Skeletal muscle cell (primary cell): ENCODE data around the gene FPR2.

Experiments used
- DNase-seq: peaks from one replicate; pipeline ENCODE4 v3.0.0-alpha.2; 2010; ENCODE audit warnings: low read depth
- H3K4me3 ChIP-seq: 2 replicates; pipeline ENCODE4 v1.5.1; 2011; ENCODE audit warnings: low read depth, mild to moderate bottlenecking, control low read depth, low read length, moderate library complexity

FPR2 gene

DNA sequence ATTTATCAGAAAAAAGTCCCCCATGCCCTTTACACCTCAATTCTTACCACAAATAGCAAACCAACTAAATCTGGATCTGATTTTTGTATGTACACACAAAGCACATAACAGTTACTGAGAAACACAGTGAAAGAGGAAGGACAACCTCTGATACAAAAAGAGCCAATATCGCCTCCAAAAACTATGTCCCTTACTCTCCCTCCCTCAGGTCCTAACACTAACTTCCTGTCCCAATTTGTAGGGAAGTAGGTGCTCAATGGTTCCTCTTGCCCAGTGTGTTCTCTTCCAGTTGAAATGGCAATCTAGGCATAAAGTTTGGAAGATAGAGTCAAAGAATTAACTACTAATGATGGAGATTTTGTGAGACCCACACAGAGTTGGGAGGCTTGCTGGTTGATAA, 18.2 kb downstream of the FPR2 start:
- no peak for DNase-seq
- H3K4me3 ChIP-seq = no peak overlapping the region

DNA sequence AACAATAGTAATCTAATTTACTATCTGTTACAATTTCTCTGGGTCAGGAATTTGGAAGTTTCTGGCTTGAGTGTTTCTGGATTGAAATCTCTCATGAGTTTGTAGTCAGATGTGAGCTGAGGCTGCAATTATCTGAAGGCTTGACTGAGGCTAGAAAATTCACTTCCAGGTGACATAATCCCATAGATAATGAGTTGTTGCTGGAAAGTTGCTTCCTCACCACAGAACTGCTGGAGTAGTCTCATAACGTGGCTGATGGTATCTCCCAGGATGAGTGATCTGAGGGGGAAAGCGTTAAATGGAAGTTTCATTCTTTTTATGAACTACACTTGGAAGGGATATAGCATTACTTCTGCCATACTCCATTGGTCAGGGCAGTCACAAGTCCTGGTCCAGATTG, 18.7 kb downstream of the FPR2 start:
- DNase-seq = no peak

DNA sequence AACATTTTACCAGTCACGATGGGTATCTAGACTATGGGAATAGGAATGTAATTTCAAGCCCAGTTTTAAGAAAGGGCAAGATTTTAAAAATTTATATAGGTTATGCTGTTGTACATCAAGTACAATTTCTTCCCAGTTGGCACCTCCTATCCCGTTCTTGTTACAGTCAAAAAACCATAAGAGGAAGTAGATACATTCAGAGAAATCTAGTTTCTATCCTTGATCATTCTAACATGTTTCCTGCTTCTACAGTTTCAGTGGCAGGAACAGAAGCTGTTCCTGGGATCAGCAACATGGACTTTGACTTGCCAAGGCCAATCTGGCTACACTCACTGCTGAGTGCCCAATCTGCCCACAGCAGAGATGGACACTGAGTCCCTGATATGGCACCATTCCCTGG, 19.3 kb downstream of the FPR2 start:
- no peak overlapping the region for H3K4me3 ChIP-seq
- DNase-seq = no peak

More for the DNA sequence above, 18.7 kb downstream of the FPR2 start:
- H3K4me3 ChIP-seq = no peak overlapping the region

DNA sequence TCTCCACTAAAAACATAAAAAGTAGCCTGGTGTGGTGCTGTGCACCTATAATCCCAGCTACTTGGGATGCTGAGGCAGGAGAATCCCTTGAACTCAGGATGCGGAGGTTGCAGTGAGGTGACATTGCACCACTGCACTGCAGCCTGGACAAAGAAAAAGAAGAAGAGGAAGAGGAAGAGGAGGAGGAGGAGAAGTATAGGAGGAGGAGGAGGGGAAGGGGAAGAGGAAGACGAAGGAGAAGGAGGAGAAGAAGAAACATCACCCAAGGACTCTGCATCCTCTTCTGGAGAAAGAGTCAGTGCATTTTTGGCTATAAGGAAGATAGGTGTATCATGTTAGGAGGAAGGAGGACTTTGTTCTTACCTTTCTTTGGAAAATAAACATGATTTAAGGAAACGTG, 21.0 kb downstream of the FPR2 start:
- no peak for DNase-seq
- no peak overlapping the region for H3K4me3 ChIP-seq

DNA sequence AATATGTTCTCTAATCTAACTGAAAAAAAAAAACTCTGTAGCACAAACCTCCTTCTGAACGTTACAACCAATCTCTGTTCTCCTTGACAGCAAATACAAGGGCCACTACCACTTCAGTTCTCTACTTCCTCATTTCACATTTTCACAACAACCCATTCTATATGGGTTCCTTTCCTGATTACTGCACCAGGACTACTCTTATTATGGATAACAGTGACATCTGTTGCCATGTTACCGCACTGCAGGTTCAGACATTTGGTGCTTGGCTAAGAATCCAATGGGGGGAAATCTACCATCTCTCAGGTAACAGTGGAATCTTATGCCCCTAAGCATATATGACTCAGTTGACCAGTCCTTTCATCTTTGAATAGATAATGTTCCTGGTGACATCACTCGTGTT, 22.4 kb downstream of the FPR2 start:
- no peak for DNase-seq

DNA sequence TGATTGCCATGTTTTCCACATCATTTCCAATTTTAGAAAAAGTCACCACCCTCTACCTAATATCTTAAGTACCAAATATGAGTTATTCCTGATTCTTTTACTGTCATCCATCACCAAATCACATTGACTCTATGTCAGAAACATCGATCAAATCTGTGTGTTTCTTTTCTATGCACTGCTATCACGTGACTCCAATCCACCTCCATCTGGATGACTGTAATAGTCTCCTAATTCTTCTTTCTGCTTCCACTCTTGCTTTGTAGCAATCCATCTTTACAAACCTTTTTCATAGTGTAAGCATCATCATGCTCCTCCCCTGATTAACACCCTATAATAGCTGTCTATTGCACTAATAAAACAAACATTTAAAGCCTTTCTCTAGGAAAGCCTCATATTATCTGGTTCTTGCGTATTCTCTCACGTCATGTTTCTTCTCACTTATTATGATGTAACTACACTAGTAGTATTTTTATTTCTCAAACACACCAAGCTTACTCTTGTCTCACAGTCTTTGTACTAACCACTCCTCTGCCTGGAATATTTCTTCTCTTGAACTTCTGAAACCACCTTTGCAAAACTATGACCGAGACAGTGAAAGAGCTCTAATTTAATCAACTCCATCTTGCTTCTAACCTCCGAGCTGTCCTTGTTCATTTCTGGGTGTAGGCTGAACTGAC, 23.3 kb downstream of the FPR2 start:
- no peak for DNase-seq

More for the DNA sequence above, 22.4 kb downstream of the FPR2 start:
- H3K4me3 ChIP-seq = no peak overlapping the region

DNA sequence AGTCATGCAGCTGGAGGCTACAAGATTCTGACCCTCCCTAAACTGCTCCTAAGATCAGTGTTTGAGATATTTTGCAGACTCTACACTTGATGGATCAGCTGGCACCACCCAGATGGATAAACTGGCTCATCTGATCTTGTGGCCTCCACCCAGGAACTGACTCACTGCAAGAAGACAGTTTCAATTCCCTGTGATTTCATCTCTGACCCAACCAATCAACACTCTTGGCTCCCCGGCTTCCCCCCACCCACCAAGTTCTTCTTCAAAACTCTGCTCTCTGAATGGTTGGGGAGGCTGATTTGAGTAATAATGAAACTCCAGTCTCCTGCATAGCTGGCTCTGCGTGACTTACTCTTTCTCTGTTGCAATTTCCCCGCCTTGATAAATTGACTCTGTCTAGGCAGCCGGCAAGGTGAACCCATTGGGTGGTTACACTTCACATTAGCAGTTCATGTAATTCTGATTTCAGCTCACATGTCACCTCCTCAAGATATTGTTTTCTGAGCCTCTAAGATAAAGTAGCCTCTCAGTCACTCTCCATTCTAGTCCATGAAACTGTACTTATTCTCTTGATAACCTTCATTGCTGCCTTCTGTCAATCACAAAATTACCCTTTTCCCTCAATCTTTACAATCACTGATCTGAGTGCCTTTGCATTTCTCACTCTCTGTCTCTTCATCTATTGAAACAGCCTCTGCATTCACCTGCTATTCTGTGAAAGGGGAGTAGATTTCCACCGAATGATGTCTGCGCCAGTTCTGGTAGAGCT, 24.1 kb downstream of the FPR2 start:
- H3K4me3 ChIP-seq = no peak overlapping the region
- DNase-seq = no peak

More for the DNA sequence above, 23.3 kb downstream of the FPR2 start:
- no peak overlapping the region for H3K4me3 ChIP-seq

DNA sequence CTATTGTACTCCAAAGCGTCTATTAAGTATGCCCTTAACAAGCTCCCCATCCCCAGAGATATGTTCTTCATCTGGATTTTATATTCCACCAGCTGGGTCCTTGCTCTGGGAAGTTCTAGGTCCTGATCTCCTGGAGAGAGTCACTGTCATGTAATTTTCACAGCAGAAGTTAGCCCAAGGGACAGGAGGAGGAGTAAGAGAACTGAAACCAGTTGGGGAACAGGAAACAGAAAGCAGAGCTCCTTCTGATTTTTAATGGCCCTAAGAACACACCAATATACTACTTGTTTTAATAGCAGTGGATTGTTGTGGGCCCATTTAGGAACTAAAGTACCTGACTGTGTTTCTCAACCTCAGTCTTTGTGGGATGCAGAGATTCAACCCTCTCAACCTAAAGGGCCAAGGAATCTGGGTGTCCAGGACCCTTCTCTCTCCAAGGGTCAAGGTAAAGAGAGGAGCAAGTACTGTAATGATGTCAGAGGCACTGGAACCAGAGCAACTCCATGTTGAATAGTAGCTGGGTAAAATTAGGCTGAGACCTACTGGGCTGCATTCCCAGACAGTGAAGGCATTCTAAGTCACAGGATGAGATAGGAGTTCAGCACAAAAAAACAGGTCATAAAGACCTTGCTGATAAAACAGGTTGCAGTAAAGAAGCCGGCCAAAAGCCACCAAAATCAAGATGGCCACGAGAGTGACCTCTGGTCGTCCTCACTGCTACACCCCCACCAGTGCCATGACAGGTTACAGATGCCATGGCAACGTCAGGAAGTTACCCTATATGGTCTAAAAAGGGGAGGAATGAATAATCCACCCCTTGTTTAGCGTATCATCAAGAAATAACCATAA, 25.9 kb downstream of the FPR2 start:
- no peak overlapping the region for H3K4me3 ChIP-seq

DNA sequence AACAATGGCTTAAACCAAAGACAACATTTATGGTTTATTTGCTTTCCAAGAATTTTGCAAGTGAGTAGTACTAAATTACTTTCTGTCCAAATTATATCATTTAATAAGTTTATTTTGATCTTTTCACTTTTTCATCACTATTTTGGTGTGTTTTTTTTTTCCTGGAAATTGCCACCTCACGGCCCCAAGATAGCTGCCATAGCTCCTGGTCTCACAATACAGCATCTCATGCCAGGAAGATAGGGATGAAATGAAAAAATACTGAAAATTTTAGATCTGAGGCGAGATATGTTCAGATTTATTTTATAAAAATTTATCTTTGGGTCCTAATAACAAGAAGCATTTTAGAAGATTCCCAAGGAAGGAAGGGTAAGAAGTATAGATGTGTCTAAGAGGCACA, 27.0 kb downstream of the FPR2 start:
- H3K4me3 ChIP-seq = no peak overlapping the region
- DNase-seq = no peak

More for the DNA sequence above, 25.9 kb downstream of the FPR2 start:
- DNase-seq = no peak

DNA sequence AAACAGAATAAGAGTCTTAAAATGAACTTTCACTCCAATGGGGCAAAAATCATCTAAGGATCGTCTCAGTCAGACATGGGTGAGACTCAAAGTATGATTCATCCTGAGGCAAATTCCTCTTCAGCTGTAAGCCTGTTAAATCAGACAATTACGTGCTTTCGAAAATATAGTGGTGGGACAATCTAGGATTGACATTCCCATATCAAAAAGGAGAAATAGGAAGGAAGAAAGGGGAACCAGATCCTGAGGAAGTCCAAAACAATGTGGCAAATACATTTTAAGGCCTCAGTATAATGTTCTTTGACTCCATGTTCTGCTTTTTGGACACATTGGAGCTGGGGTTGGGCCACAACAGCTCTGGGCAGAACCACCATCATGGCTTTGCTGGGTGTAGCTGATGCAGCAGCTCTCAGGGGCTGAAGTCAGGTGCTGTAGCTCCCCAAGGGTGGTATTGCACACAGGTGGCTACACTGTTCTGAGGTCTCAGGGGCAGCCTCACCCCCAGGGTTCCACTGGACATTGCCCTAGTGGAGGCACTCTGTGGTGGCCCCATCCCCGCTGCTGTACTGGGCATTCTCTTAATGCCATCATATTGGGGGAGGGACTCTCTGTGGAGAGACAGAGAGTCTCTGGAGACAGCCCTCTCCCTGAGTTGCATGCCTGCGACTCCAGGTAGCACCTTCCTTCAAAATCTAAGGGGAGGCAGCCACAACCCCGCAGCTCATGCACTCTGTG, 28.2 kb downstream of the FPR2 start:
- H3K4me3 ChIP-seq = no peak overlapping the region
- DNase-seq = no peak

DNA sequence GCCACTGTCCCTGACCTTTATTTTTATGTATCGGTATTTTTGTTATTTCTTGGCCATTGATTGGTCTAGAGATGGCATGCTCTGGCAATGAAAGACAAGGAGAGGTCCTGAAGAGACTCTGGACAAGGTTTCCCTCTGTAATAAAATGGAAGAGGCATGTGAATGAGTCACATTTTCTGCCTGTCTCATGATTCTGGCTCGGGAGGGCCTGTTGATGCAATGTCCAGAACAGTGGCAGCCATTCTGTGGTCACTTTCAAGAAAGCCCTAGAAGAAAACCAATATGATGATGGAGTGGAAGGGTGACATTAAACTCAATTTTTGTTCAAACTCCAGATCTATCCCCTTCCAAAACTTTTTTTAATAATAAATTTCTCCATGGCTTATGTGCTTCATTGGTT, 32.0 kb downstream of the FPR2 start:
- DNase-seq = no peak
- H3K4me3 ChIP-seq = no peak overlapping the region

DNA sequence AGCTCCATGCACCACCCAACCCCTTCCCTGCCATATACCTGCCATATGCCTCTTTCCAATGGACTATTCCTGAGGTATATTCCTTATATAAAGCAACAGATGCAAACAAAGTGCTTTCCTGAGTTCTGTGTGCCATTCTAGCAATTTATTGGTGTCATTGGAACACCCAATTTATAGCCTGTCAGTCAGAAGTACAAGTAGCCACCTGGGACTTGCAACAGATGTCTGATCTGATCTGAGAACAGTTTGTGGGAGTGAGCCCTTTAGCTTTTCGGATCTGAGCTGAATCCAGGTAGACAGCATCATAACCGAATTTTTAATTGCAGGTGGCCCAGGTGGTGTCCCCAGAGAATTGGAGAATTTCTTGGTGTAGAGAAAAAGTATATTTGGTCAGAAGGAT, 33.0 kb downstream of the FPR2 start:
- no peak for DNase-seq
- H3K4me3 ChIP-seq = no peak overlapping the region

DNA sequence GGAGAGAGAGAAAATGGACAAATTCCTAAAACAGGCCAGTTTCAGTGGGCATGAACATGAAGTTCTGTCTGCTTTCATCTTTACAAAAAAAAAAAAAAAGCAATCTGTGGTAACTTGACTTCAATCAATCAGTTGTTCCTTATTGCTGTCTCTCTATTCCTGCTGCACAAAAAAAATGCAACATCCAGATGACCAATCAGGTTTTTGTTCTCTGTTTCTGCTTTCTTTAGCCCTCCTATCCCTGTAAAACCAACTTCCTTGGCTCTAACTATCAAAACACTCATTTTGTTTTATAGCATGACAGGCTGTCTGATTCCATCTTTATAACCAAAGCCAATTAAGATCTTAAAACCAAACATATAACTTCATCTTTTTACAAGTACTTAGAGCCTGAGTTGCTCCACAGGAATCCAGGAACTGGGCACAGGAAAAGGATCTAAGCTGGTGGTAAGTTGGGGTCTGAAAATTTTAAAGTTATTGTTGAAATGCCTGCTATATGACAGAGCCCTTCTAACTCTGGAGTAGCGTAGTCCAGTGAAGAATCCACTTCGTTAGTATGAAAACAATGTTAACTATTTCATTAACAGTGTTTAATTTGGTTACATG, 34.0 kb downstream of the FPR2 start, which contains the start of gene FPR3:
Gene FPR3 (plus strand): TSS at position 273 of the 606 bp plus-strand sequence. CDS start 28,592 bp downstream, outside the sequence.
- H3K4me3 ChIP-seq = no peak within 1 kb of the TSS
- no peak for DNase-seq

DNA sequence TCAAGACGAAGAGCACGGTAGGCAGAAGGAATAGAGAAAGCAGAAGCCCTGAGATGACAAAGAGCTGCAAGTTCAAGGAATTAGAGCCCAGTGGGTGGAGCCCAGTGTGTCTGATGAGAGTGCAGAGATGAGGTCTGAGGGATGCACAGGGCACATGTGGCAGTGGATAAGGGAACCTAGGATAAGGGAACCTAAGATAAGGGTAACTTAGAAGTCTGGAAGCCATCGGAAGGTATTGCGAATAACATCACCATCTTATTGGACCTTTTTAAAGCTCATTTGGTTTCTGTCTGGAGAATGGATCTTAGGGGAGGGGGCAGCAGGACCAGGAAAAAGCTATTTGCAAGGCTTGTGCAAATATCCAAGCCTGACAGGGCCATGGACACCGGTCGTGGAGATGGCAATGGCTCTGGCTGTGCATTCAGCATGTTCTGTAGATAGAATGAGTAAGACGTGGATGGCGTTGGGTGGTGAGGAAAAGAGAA, 35.3 kb downstream of the FPR2 start:
- no peak overlapping the region for H3K4me3 ChIP-seq
- DNase-seq = no peak

DNA sequence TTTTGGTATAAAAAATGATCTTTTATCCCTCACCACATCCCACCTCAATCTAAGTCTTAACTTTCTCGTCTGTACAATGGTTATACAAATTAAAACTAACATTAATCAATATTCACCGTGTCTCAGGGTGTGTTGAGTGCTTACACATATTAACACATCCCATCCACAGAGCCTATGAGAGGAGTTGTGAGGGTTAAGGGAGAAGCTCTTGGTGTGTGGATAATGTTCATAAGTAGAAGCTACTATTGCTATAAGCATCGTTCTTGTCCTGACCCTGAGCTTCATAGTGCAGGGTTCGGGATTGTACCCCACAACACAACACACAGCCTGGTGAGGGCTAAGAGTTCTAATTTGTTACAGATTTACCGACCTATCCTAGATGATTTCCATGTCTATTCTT, 36.5 kb downstream of the FPR2 start:
- no peak for DNase-seq
- H3K4me3 ChIP-seq = no peak overlapping the region

DNA sequence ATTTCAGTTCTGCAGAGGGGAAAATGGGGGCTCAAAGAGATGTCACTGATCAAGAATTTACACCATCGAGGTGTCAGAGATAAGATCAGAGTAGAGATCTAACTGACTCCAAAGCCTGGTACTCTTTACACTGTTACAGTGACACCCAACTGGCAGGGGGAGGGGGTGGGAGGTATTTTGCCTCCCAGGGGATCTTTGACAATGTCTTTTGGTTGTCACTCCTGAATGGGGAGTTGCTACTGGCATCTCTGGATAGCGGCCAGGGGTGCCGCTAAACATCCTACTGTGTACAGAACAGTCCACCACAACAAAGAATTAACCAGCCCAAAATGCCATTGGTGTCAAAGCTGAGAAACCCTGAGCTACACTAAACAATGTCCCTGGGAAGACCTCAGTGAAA, 37.1 kb downstream of the FPR2 start:
- H3K4me3 ChIP-seq = no peak overlapping the region
- no peak for DNase-seq

DNA sequence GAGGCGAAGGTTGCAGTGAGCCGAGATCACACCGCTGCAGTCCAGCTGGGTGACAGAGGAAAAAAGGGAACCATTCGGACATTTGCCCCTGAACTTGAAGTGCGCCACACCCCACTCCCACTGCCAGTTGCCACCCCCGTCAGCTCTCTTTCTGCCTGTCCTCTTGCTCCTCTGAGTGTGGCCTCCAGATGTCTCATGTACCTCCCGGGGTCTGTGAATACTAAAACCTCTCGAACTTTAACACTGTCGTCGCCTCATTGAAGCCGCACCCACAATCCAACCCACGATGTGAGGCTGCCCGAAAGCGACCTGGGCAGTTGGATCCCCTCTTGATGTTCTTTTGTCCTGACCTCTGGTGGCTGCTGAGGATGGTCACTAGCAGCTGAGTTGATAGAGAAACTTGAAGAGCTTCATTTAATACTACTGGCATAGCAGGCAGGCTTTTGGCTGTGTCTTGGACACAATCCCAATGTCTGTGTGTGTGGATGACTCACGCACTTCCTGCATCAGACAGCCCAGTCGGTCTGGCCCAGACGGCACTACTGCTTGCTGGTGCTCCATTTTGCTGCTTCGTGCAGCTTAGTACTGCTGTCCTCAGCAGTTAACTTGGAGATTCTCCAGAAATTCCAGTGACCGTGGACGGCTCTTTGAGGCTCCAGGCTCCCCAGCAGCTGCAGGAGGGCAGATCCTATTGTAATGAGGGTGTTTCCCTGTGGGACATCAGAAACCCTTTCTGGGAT, 38.2 kb downstream of the FPR2 start:
- peak; percentile 93 for DNase-seq
- no peak overlapping the region for H3K4me3 ChIP-seq

DNA sequence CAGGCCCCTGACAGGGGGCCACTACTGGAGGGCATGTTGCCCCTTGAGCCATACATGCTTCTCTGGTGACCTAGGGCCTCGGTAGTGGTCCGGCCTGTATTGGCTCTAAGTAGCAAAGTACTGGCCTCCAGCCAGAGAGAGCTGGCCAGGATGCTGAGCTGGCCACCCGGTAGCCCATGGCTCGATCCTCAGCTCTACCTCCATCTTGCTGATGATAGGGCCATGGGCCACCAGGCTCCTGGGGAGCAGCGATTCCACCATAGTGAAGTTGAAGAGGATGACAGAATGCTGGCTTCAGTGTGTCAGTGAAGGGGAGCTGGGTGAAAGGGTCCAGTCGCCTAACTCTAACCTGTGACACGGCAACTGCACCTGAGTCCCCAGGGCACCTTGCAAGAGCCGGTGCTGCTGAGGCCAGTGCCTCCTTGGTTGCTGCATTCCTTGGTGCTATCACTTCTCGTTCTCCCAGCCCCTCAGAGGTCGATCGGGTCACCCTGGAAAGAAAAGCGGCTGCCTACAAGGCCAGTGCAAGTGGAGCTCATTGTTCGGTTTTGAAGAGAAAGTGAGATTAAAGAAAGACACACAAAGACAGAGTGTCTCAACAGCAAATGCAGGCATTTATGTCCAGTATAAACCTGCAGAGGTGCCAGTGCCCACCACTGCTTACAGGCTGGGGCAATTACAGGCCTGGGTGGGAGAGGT, 38.9 kb downstream of the FPR2 start:
- no peak for DNase-seq
- no peak overlapping the region for H3K4me3 ChIP-seq
